Type B pancreatic cell (in vitro differentiated cells): ENCODE data around the gene OBSL1. TPM values are rescaled to one million over a fixed set of nuclear protein-coding genes. Genes with fewer than 3 reads are reported as not detected.

Source experiments
- DNase-seq: peaks from one replicate; pipeline ENCODE4 v3.0.0; 2021; ENCODE audit warnings: mixed read lengths; ENCODE audit not compliant: unreplicated experiment; ENCODE audit errors: extremely low spot score
- H3K27ac Mint-ChIP-seq: 2 replicates; pipeline ENCODE4 v1.8.0; 2021; ENCODE audit warnings: mild to moderate bottlenecking, mixed read lengths
- H3K27me3 Mint-ChIP-seq: 2 replicates; pipeline ENCODE4 v1.8.0; 2021; ENCODE audit warnings: mixed read lengths
- H3K36me3 Mint-ChIP-seq: 2 replicates; pipeline ENCODE4 v1.8.0; 2021; ENCODE audit warnings: mixed read lengths
- H3K4me1 Mint-ChIP-seq: one replicate; pipeline ENCODE4 v1.8.0; 2021; ENCODE audit warnings: mixed read lengths; ENCODE audit not compliant: unreplicated experiment
- H3K4me3 Mint-ChIP-seq: 2 replicates; pipeline ENCODE4 v1.8.0; 2021; ENCODE audit warnings: mild to moderate bottlenecking, mixed read lengths
- H3K9me3 Mint-ChIP-seq: 2 replicates; pipeline ENCODE4 v1.8.0; 2021; ENCODE audit warnings: mixed read lengths
- CTCF ChIP-seq: fragments of 200-600 bp; sonication (generic); conservative IDR thresholded peaks from 2 replicates; pipeline ENCODE4 v1.5.0; 2021; ENCODE audit warnings: antibody characterized with exemption, mild to moderate bottlenecking
- total RNA-seq: library from RNA; stranded (reverse); gene quantifications from 2 replicates; pipeline ENCODE4 v1.2.1, GENCODE V29; 2021; ENCODE audit warnings: low replicate concordance

OBSL1 gene
- total RNA-seq, 1 donor from 2014 or later, result 197 TPM

GRCh38 chr2:219554350-219554749 lies 17.0 kb downstream of the OBSL1 start:
- Mint-ChIP-seq H3K27me3 (peaks cover 7% of the 10 kb centered on the region), H3K36me3 (peaks cover 2% of the 10 kb centered on the region), H3K4me3 (peak overlapping the region; percentile 52), H3K9me3 (no peaks in the 10 kb centered on the region), H3K27ac (no peak overlapping the region), H3K4me1 (no peaks in the 10 kb centered on the region)
- DNase-seq, result no peak
- no peak for TF ChIP-seq CTCF

GRCh38 chr2:219553463-219553963 lies 17.8 kb downstream of the OBSL1 start:
- peak overlapping the region; percentile 65 for H3K4me3 Mint-ChIP-seq
- no peaks in the 10 kb centered on the region for H3K9me3 Mint-ChIP-seq
- H3K27me3 Mint-ChIP-seq, result peaks cover 8% of the 10 kb centered on the region
- H3K36me3 Mint-ChIP-seq, result peaks cover under 1% of the 10 kb centered on the region
- no peak overlapping the region for H3K27ac Mint-ChIP-seq
- no peaks in the 10 kb centered on the region for H3K4me1 Mint-ChIP-seq
- no peak for TF ChIP-seq CTCF
- DNase-seq, result no peak

- Mint-ChIP-seq H3K4me3 (peak overlapping the region; percentile 65), H3K27ac (no peak overlapping the region), H3K4me1 (no peaks in the 10 kb centered on the region), H3K27me3 (peaks cover 11% of the 10 kb centered on the region), H3K9me3 (no peaks in the 10 kb centered on the region), H3K36me3 (peaks cover 4% of the 10 kb centered on the region)
- TF ChIP-seq CTCF, result no peak
- no peak for DNase-seq
Measured at GRCh38 chr2:219553168-219553417, 18.2 kb downstream of the OBSL1 start.

GRCh38 chr2:219552382-219553167 lies 18.8 kb downstream of the OBSL1 start:
- Mint-ChIP-seq H3K4me3 (peak overlapping the region; percentile 88), H3K9me3 (no peaks in the 10 kb centered on the region), H3K4me1 (no peaks in the 10 kb centered on the region), H3K27ac (no peak overlapping the region), H3K27me3 (peaks cover 11% of the 10 kb centered on the region), H3K36me3 (peaks cover 4% of the 10 kb centered on the region)
- no peak for TF ChIP-seq CTCF
- peak; percentile 93 for DNase-seq

GRCh38 chr2:219551441-219552381 lies 19.6 kb downstream of the OBSL1 start:
- Mint-ChIP-seq H3K4me1 (no peaks in the 10 kb centered on the region), H3K27ac (no peak overlapping the region), H3K4me3 (peak overlapping the region; percentile 88), H3K36me3 (peaks cover 4% of the 10 kb centered on the region), H3K9me3 (no peaks in the 10 kb centered on the region), H3K27me3 (peaks cover 11% of the 10 kb centered on the region)
- DNase-seq, result no peak
- TF ChIP-seq CTCF, result no peak
